Stimulated activated CD8-positive, alpha-beta memory T cell treated with anti-CD3 and anti-CD28 coated beads, Interleukin-15, amount 100 ng/mL, for 4 hours (primary cell): Measurements from ENCODE around the gene TP73.

ENCODE experiments used
- DNase-seq, 2 donors: peaks; one replicate each; pipeline ENCODE4 v3.0.0-alpha.2; 2020; ENCODE audit warnings: low read depth in 2 of 2

TP73 gene

GRCh38 chr1:3707298-3707938 lies 55.1 kb downstream of the TP73 start:
- no peak for DNase-seq

- DNase-seq, result no peak
Measured at GRCh38 chr1:3707939-3708328, 55.6 kb downstream of the TP73 start.

DNA sequence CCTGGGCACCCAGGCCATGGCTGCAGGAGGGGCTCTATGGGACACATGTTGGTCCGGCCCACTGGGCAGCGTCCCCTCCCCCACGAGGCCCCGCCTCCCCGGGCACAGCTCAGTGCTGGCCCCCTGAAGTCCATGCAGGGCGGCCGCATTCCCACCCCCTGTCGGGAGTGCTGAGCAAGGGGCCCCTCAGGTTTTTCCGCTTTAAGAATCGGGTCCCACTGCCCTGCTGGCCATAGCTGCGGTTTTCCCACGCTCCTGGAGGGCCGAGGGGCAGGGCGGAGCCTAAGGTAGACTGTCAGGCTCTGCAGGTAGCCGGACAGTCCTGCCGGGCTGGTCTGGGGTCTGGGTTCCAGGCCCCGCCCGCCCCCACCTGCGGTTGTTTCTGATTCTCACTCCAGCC lies 56.5 kb downstream of the TP73 start:
- DNase-seq, result no peak

GRCh38 chr1:3710251-3710650 lies 57.9 kb downstream of the TP73 start:
- no peak for DNase-seq

DNA sequence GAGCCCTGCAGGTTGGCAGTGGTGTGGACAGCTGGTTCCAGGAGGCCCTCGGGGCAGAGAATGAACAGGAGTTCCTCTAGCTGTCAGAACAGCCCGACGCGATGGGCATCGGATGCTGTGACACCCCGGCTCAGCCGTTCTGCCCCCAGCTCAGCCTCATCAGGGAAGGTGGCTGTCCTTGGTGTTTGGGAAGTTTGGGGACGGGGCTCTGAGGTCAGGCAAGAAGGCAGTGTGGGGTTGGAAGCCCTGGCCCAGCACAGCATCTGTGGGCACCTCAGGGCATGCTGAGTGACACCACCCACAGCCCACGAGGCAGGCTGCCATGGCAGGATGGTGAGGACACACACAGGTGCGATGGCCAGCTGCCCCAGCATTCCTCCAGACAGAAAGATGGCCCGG lies 59.1 kb downstream of the TP73 start:
- no peak for DNase-seq

DNA sequence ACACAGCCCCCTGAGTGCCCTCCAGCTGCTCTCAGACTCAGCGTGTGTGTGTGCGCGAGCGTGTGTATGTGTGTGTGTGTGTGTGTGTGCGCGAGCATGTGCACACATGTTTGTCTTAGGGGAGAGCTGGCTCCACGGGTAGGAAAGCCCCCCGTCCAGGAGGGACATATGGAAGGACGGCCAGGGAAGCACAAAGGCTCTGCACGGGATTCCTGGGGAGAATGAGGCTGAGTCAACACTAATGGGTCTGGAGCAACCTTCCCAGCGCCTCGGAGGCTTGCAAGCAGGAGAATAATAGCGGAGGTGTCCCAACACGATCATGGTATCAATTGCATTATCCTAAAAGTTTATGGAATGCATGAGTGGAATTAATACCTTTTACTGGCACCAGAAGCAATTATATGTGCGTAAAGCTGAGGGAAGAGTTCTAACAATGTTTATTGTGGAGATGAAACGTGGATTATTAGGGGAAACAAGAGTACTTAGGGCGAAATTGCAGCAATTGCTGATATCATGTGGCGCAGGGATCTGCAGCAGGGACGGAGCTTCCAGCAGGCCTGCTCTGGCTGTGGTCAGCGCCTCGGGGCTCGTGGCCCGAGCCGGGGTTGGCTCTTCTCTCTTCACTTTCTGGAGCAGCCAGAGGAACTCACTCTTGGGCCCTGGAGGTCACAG lies 59.6 kb downstream of the TP73 start:
- no peak for DNase-seq

DNA sequence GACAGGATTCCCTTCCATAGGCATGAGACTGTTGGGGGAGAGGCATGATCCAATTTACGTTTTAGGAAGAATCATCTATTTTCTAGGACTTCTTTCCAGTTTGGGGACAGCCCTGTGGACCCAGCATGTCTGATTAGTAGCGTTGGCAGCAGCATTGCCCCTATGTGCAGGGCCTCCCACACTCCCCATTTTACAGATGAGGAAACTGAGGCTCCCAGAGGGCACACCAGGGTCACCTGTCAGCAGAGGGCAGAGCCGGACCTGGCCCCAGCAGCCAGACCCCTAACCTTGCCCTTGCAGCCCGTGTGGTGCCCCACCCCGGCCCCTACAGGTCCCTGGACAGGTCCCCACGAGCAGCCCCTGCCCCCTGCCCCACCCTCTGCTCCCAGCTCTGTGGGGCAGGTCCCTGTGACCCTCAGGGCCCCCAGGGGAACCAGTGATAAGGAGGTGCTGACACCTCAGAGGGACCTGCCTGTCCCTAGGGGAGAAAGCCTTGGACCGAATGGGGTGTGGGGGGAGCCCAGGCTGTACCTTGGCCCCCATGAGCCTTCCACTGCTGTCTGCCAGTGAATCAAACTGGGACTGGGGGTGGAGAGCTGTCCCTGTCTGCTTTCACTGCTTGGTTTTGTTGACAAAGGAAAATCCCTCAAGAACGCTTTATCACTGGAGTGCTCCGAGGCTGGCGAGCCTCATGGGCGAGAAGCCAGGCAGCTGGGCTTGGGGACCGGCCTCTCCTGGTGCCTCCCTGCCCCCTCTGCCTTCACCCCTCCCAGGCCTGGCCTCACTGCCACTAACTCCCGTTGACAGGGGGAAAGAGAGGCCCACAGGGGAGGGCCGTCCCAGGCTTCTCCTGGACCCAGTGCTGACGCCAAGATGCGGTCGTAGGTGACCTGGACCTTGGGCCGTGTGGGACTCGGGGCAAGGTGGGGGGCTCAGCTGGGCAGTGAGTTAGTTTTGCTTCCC lies 60.5 kb downstream of the TP73 start:
- no peak for DNase-seq

DNA sequence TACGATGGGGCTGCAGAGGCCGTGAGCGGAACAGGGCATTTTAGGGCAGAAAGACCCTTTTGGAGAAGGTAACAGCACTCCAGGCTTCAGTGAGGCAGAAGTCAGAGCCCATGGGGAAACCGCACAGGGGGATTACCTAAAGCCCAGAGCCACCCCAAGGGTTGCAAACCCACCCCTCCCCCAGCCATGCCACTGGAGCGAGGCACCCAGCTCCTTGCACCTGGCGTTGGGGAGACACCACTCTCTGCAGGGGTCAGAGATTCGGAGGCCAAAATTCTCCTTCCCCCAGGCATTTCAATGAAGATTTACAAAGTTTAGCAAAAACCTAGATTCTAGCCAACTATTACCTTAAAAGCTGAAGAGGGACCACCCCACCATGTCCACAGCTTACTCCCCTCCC lies 61.5 kb downstream of the TP73 start:
- no peak for DNase-seq

- no peak for DNase-seq
Measured at GRCh38 chr1:3714284-3714741, 62.0 kb downstream of the TP73 start.

DNA sequence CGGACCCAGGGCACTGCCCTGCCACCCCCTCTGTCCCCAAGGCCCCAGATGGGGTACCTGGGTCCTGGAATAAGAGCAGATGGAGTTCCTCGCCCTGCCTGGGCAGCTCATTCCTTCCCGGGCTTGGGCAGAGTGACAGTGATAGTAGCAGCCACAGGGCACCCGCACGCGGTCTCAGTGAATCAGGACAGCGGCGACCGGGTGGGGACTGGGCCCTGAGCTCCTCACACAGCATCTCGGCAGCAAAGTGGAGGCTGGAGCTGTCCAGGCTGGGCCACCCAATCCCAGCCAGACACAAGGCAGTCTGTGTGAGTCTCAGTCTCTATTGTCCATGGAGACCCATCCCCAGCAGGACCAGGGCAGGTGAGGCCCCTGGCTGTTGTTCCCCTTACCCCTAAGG lies 62.5 kb downstream of the TP73 start:
- no peak for DNase-seq

GRCh38 chr1:3716351-3716750 lies 64.0 kb downstream of the TP73 start:
- DNase-seq, result no peak

- no peak for DNase-seq
Measured at GRCh38 chr1:3717041-3717714, 64.9 kb downstream of the TP73 start.

- no peak for DNase-seq
Measured at GRCh38 chr1:3717715-3718601, 65.6 kb downstream of the TP73 start.

GRCh38 chr1:3718764-3719163 lies 66.4 kb downstream of the TP73 start:
- DNase-seq, result no peak

- DNase-seq, result no peak
Measured at GRCh38 chr1:3721955-3722465, 69.7 kb downstream of the TP73 start.

GRCh38 chr1:3722846-3723245 lies 70.5 kb downstream of the TP73 start:
- no peak for DNase-seq

DNA sequence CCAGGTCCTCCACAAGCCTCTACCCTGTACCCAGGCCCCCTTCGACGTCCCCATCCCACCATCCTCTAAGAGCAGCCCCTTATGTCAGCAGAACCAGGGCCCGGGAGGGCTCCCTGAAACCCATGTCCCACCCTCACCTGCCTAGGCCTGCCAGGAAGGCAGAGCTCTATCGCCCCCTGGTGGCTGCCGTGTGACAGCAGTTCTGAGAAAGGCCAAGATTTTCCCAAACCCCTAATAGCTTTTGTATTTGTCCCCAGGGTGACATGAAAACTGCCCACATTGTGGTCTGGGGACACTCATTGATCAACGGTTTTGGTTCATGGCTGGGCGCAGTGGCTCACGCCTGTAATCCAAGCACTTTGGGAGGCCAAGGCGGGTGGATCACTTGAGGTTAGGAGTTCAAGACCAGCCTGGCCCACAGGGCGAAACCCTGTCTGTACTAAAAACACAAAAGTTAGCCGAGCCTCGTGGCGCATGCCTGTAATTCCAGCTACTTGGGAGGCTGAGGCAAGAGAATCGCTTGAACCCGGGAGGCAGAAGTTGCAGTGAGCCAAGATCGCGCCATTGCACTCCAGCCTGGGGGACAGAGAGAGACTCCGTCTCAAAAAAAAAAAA lies 72.2 kb downstream of the TP73 start:
- DNase-seq, result peak; percentile 32 to 50

GRCh38 chr1:3725366-3725765 lies 73.0 kb downstream of the TP73 start:
- no peak for DNase-seq

DNA sequence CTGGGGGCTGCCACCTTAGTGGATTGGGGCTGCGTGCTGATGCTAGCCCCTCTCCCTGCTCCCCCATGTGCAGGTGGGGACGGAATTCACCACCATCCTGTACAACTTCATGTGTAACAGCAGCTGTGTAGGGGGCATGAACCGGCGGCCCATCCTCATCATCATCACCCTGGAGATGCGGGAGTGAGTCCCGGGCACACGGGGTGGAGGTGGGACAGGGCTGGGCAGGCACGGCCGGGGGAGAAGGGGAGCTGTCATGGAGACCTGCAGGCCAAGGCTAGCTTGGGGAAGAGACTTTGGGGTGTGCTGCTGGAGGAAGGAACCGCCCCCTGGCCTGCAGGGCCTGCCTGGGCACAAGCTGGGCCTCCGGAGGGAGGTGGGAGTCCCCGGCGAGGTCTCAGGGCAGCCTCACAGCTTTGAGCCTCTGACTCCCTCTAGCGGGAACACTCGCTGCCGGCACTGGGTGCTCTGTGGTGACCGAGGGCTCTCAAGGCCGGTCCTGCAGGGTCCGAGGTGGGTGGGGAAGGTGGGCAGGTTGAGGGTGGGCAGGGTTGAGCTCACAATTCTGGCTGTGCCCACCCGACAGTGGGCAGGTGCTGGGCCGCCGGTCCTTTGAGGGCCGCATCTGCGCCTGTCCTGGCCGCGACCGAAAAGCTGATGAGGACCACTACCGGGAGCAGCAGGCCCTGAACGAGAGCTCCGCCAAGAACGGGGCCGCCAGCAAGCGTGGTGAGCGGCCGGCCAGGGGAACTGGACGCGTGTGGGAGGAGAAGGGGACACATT lies 74.9 kb downstream of the TP73 start:
- DNase-seq, result no peak
